TTC549 (cell line): ENCODE data around the gene ECSIT.
"Not testable (repeated sequence)": the region's sequence is repeated elsewhere in the genome, so short reads cannot be mapped to it uniquely, and the experiment has no call there.

Experiments
- FAIRE-seq: peaks from 2 replicates; lab custom pipeline; 2012; peaks lifted over from hg19 to GRCh38; lab: Jason Lieb, UNC

The ECSIT gene

DNA sequence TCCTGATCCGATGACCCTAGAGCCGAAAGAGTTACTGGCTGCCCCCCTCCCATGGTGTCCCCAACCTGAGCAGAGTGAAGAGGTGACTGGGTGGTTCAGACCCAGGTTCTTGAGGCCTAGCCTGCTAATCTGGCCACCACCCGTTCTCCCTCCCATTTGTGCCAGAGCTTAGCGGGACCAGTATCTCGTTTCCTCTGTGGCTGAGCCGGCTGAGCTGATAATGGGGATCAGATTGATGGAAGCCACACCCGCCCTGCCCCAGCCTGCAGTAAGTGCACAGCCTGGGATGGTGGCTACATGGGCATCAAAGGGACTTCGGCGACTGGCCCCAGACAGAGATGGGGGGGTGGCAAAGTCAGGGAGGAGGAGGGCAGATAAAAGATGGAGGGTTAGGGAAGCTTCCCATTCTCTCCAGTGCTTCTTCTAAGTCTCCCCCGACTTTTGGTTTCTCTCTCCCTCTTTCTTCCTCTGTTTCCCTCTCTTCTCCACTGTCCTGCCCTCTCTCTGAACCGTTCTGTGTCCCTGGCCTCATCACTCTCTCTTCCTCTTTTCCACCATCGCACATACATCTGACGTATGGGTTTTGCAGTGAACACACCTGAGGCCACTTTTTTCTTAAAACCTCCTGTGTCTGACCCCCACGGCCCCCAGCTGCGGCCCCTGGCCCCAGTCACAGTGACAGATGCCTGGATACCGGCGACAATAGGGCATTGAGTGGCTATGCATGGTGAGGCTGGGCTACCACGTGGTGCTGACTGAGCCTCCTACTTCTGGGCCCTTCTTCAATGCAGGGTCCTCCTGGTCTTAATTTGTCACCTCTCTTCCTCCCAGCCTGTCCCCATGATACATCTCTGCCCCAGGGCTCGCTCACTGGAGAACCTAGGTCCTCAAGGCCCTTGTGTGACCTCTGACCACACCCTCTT, 50.5 kb downstream of the ECSIT start:
- no peak for FAIRE-seq

DNA sequence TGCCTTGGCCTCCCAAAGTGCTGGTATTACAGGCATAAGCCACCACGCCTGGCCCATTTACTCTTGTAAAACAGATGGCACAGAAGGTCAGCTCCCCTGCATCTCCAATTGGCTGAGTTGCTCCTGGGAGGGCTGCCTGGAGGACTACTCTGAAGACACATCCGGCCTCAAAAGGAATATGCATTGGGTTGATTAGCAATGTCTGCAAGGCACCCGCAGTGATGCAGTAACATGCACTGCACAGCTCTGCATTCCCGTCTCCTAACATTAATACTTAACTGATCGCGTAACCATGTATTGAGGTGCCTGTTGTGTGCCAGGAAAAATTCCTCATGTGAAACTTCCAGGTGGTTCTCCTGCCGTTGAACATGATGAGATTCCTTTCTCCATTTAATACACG, 53.1 kb downstream of the ECSIT start:
- FAIRE-seq, result no peak

DNA sequence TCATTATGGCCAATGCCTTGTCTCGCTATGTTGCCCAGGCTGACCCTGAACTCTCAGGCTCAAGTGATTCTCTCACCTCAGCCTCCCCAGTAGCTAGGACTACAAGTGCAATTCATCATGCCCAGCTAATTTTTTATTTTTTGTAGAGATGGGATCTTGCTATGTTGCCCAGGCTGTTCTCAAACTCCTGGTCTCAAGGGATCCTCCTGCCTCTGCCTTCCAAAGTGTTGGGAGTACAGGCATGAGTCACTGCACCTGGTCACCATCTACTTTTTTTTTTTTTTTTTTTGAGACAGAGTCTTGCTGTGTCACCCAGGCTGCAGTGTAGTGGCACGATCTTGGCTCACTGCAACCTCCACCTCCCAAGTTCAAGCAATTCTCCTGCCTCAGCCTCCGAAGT, 53.6 kb downstream of the ECSIT start:
- not testable (repeated sequence) for FAIRE-seq

DNA sequence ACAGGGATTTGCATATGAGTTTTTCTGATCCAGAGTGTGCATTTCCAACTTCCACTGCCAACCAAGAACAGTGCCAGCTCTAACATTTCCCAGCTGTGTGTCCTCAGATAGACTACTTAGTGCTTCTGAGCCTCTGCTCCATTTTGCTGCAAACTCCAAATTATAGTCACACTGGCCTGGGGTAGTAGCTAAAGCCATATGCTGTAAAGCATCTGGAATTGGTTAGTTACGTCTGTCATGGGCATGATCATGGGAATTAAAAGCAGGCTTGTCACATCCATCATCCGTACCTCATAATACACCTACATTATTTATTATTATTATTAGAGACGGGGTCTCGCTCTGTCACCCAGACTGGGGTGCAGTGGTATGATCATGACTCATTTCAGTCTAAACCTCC, 55.2 kb downstream of the ECSIT start:
- FAIRE-seq, result no peak

DNA sequence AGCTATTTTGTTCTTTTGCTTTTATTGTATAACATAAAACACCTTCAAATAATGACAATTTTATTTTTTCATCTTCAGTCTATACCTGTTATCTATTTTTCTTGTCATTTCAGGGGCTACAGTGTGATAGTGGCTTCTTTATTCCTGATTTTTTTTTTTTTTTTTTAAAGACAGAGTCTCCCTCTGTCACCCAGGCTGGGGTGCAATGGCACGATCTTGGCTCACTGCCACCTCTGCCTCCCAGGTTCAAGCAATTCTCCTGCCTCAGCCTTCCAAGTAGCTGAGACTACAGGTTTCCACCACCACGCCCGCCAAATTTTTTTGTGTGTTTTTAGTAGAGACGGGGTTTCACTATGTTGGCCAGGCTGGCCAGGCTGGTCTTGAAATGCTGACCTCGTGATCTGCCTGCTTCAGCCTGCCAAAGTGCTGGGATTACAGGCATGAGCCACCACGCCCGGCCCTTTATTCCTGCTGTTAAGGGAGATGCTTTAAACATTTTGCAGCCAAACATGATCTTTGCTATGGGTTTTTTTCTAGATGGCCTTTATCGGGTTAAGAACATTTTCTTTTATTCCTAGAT, 60.6 kb downstream of the ECSIT start:
- FAIRE-seq, result not testable (repeated sequence)

DNA sequence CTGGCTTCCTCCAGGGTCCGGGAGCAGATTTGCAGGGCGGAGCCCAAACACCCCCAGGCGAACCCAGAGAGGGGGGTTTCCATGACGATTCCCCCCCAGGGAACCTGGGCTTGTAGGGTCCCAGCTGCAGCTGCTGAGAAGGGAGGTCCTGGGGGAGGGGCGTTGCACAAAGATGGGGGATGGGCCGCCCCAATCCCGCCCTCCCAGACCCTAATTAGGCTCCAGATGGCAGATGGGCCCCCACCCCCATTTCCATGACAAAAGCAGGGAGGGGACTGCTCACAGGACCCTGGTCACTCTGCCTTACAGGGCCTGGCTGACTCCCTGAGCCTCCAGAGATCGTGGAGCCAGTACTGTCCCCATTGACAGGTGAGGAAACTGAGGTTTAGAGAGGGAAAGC, 63.3 kb downstream of the ECSIT start:
- FAIRE-seq, result no peak

DNA sequence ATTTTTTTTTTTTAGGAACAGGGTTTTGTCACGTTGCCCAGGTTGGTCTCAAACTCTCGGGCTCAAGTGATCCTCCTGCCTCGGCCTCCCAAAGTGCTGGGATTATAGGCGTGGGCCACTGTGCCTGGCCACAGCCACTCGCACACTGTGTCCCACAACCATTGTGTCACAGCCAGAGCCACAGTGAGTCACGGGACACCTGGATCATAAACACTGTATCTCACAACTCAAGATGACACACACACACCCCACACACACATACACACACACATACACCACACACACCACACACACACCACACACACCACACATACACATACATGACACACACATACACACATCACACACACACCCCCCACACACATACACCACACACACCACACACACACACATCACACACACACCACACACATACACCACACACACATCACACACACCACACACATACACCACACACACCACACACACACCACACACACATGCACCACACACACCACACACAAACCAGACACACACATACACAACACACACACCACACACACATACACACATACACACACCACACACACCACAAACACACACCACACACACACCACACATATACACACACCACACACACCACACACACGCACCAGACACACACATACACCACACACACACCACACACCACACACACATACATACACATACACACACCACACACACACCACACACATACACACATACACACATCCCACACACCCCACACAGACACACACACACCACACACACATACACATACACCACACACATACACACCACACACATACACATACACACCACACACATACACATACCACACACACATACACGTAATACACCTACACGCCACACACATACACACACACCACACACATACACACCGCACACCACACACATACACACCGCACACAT, 64.3 kb downstream of the ECSIT start:
- FAIRE-seq, result no peak

DNA sequence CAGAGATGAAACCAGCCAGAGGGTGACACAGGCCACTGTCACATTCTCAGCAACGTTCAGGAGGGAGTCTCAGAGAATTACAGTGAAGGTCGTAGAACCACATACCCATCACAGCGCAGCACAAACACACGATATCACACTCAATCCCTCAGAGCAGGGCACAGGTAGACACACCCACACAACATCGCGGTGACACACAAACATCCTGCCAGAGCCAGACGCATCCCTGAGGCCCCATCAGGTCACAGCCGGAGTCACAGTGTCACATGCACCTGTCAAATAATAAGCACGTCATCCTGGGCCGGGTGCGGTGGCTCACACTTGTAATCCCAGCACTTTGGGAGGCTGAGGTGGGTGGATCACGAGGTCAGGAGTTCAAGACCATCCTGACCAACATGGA, 65.5 kb downstream of the ECSIT start:
- no peak for FAIRE-seq

DNA sequence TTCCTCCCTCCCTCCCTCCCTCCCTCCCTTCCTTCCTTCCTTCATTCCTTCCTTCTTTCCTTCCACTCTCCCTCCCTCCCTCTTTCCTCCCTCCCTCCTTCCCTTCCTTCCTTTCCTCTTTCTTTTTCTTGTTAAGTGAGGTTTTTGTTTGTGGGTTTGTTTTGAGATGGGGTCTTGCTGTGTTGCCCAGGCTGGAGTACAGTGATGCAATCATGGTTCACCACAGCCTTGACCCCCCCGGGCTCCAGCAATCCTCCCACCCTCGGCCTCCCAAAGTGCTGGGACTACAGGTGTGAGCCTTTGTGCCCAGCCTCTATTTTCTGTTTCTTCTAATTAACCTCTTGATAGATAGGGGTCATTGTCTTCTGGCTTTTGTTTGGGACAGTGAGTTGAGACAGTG, 67.5 kb downstream of the ECSIT start:
- FAIRE-seq, result no peak

DNA sequence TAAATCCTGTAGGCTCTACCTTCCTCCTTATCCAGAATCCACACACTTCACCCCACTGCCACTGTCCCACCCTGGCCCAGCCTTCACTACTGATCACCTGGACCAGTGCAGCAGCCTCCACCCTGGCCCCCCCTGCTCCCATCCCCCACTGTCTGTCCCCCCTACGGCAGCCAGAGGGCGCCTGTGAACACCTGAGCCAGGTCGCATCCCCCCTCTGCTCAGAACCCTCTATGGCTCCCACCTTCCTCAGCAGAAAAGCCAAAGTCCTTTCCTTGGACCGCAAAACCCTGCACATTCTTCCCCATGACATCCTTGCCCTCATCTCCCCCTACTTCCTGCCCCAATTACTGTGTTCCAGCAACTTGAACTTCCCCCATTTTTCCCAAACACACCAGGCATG, 68.7 kb downstream of the ECSIT start:
- FAIRE-seq, result no peak

DNA sequence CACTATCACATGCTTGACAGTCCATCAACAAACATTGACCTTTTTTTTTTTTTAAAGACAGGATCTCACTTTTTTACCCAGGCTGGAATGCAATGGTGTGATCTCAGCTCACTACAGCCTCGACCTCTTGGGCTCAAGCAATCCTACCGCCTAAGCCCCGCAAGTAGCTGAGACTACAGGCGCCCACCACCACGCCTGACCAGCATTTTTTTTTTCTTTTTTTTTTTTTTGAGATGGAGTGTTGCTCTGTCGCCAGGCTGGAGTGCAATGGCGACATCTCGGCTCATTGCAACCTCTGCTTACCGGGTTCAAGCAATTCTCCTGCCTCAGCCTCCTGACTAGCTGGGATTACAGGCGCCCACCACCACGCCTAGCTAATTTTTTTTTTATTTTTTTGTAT, 70.0 kb downstream of the ECSIT start:
- not testable (repeated sequence) for FAIRE-seq

DNA sequence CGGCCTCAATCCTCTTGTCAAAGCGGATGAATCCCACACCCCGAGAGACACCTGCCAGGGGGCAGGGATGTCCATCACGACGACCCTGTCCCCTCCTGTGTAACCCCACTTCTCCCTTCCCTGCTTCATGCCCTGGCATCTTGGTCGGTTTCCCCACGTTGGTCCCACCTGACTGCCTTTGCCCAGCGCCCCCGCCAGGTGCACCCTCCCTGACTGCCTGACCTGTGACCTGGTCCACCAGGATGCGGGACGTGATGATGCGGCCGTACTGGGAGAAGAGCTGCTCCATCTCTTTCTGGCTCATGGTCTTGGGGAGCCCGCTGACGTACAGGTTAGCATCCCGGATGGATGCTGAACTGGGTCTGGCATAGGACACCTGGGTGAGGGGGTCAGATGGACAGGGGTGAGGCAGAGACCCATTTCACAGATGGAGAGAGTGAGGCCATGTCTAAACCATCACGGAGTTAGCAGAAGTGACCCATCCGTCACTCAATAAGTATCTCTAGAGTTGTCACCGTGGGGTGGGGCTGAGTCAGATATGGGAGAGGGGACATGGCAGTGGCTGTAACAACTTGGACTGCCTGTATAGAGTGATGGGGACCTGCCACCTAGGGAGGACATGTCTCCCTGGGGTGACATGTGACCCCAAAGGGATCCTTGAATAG, 70.6 kb downstream of the ECSIT start:
- FAIRE-seq, result no peak

DNA sequence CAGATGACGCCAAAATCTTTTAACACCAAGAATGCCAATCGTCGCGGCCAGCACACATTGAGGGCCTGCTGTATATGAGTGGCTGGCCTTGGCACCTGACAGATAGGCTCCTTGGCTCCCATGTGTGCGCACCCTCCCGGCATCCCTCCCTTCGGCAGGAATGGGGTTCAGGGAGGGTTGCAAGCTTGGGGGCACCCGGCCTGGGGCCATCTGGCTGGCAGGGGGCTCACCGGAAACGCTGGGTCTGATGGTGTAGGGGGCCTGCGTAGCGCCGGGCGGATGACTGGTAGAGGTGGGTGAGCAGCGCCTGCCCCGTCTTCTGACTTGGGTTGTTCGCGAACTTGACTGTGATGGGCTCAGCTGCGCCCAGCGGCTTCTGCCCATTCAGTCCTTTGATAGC, 71.1 kb downstream of the ECSIT start:
- FAIRE-seq, result no peak

DNA sequence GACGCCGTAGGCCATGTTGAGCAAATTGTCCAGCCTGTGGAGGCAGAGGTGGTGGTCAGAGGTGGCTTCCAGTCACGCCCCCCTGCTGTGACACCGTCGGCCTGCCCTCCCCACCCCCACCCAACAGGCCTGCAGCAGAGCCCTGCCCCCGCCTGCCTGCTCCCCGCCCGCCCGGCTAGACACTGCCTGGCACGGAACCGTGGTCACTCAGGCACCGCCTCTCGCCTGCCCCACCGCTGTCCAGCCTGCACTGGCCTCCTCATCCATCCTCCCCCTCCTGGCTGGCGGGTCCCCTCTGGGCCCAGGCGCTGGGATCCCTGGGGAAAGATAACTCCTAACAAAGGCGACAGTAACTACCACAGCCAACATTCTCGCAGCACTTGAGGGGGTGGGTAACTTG, 71.8 kb downstream of the ECSIT start:
- no peak for FAIRE-seq

DNA sequence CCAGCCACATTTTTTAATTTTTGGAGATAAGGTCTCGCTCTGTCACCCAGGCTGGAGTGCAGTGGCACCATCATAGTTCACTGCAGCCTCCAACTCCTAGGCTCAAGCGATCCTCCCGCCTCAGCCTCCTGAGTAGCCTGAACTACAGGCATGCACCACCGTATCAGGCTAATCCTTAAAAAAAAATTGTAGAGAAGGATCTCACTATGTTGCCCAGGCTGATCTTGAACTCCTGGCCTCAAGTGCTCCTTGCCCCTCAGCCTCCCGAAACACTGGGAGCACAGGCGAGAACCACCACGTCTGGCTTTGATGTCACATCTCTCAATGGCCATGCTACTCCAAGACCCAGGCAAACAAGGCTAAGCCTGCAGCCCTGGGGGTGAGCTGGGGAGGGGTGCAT, 72.3 kb downstream of the ECSIT start:
- no peak for FAIRE-seq
